Central memory CD4-positive, alpha-beta T cell (primary cell): ENCODE measurements around the gene PACC1.
"Not testable (repeated sequence)": the region's sequence is repeated elsewhere in the genome, so short reads cannot be mapped to it uniquely, and the experiment has no call there.

Experiments used
- DNase-seq: peaks from one replicate; pipeline ENCODE4 v3.0.0; 2022

The PACC1 gene

DNA sequence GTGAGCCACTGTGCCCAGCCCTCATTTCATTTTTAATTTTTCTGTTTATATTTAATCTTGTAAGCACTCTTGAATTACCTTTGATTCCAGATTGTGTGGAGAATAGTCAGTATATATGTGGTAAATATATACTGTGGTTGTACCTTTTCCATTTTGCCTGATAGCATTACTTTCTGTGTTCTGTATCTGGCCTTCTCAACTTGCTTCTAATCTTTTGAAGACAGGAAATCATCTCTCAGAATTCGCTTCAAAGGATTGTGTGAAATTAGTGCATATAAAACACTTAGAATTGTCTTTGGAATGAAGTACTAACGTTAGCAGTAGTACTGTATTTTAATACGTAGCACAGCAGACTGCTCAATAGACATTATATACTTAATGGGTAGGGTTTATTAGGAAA, 91.6 kb downstream of the PACC1 start:
- DNase-seq, result no peak

GRCh38 chr1:212321031-212321430, 93.7 kb downstream of the PACC1 start:
- DNase-seq, result not testable (repeated sequence)

GRCh38 chr1:212317916-212318315, 96.8 kb downstream of the PACC1 start:
- no peak for DNase-seq

DNA sequence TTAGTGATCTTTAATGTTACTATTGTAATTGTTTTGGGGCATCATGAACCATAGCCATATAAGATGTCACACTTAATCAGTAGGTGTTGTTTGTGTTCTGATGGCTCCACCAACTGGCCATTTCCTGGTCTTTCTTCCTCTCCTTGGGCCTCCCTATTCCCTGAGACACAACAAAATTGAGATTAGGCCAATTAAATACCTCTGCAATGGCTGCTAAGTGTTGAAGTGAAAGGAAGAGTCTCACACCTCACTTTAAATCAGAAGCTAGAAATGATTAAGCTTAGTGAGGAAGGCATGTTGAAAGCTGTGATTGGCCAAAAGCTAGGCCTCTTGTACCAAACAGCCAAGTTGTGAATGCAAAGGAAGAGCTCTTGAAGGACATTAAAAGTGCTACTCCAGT, 98.8 kb downstream of the PACC1 start:
- DNase-seq, result peak; percentile 1

DNA sequence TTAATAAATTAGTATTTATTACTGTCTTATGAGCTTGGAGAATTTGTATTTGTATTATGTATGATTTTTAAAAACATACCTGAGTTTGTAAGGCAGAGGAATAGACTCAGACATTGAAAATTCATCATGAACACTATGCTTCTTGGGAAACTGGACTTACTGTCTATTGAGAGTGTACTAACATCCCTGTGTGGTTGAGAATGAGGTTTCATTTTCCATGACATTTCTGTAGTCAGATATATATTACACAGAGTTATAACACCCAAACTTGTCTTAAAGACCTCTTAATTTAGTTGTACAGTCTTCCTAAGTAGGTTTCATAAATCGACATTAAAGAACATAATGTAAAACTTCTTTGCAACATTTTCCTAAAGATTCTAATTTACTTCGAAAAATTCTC, 99.5 kb downstream of the PACC1 start:
- no peak for DNase-seq
